ENCODE measurements around the gene DIPK1A.

The DIPK1A gene

GRCh38 chr1:92910081-92910480, 51.2 kb downstream of the DIPK1A start:
- no peaks in the 10 kb centered on the region for H3K36me3 ChIP-seq
- no peak for DNase-seq
- intact Hi-C loops (cut with DNase I; ENCODE audit: low total_unique reads): no loop called here
- no peaks in the 10 kb centered on the region for H3K27me3 ChIP-seq
- no peak for TF ChIP-seq CTCF (IDR thresholded peaks at IDR 0.05)
- H3K4me1 ChIP-seq: peaks cover 0 to 5% (median 0%) of the 10 kb centered on the region in 4 donors
- H3K27ac ChIP-seq: no peak overlapping the region
- no peaks in the 10 kb centered on the region for H3K9me3 ChIP-seq
- no peak overlapping the region for H3K4me3 ChIP-seq

GRCh38 chr1:92909321-92909720, 51.9 kb downstream of the DIPK1A start:
- no peak for TF ChIP-seq CTCF (IDR thresholded peaks at IDR 0.05)
- Histone ChIP-seq H3K27ac (no peak overlapping the region), H3K36me3 (no peaks in the 10 kb centered on the region), H3K4me3 (no peak overlapping the region), H3K4me1 (peaks cover 0 to 5% (median 0%) of the 10 kb centered on the region in 4 donors), H3K27me3 (no peaks in the 10 kb centered on the region), H3K9me3 (no peaks in the 10 kb centered on the region)
- intact Hi-C loops (cut with DNase I; ENCODE audit: low total_unique reads): no loop called here
- DNase-seq: no peak

GRCh38 chr1:92907949-92908684, 53.1 kb downstream of the DIPK1A start:
- H3K4me3 ChIP-seq: no peak overlapping the region
- no peaks in the 10 kb centered on the region for H3K9me3 ChIP-seq
- DNase-seq: no peak
- intact Hi-C loops (cut with DNase I; ENCODE audit: low total_unique reads): no loop called here
- H3K36me3 ChIP-seq: no peaks in the 10 kb centered on the region
- peaks cover 0 to 5% (median 0%) of the 10 kb centered on the region in 4 donors for H3K4me1 ChIP-seq
- no peaks in the 10 kb centered on the region for H3K27me3 ChIP-seq
- H3K27ac ChIP-seq: no peak overlapping the region
- TF ChIP-seq CTCF (IDR thresholded peaks at IDR 0.05): no peak

- H3K4me1 ChIP-seq: no peaks in the 10 kb centered on the region
- no peak for DNase-seq
- no peak overlapping the region for H3K27ac ChIP-seq
- no peaks in the 10 kb centered on the region for H3K27me3 ChIP-seq
- intact Hi-C loops (cut with DNase I; ENCODE audit: low total_unique reads): no loop called here
- H3K9me3 ChIP-seq: no peaks in the 10 kb centered on the region
- H3K4me3 ChIP-seq: no peak overlapping the region
- H3K36me3 ChIP-seq: no peaks in the 10 kb centered on the region
- TF ChIP-seq CTCF (IDR thresholded peaks at IDR 0.05): no peak
These were observed 57.5 kb downstream of the DIPK1A start for GRCh38 chr1:92903765-92904164.

GRCh38 chr1:92902406-92902744, 58.9 kb downstream of the DIPK1A start:
- TF ChIP-seq CTCF (IDR thresholded peaks at IDR 0.05): no peak
- Histone ChIP-seq H3K27ac (no peak overlapping the region), H3K36me3 (no peaks in the 10 kb centered on the region), H3K9me3 (no peaks in the 10 kb centered on the region), H3K4me1 (no peaks in the 10 kb centered on the region), H3K27me3 (no peaks in the 10 kb centered on the region), H3K4me3 (no peak overlapping the region)
- intact Hi-C loops (cut with DNase I; ENCODE audit: low total_unique reads): no loop called here
- no peak for DNase-seq

All from tibial artery (tissue), 4 donors.